Limb (tissue), 2 donors: ENCODE data around the gene SHANK2.

Source experiments
- DNase-seq, 2 donors: peaks; one replicate each; pipeline ENCODE4 v3.0.0-alpha.2; 2016; ENCODE audit errors: extremely low spot score in 2 of 2

The SHANK2 gene

GRCh38 chr11:71252269-71252769 lies at the start of gene SHANK2:
Gene SHANK2 (minus strand): TSS chr11:71252577. CDS start chr11:71147326, 105,251 bp downstream.
- DNase-seq, result no peak

- peak in 1 of 2 donors; percentile 23 for DNase-seq
Measured at GRCh38 chr11:71301858-71302533, 49.6 kb upstream of the SHANK2 start.

- peak in 1 of 2 donors; percentile 14 for DNase-seq
Measured at GRCh38 chr11:71301046-71301857, 48.9 kb upstream of the SHANK2 start.

GRCh38 chr11:71300187-71300586 lies 47.8 kb upstream of the SHANK2 start:
- peak in 1 of 2 donors; percentile 2 for DNase-seq

GRCh38 chr11:71298761-71299181 lies 46.4 kb upstream of the SHANK2 start:
- DNase-seq, result peak in 1 of 2 donors; percentile 14

GRCh38 chr11:71298016-71298550 lies 45.7 kb upstream of the SHANK2 start:
- peak in 1 of 2 donors; percentile 4 for DNase-seq

GRCh38 chr11:71294846-71295600 lies 42.6 kb upstream of the SHANK2 start:
- DNase-seq, result peak in 1 of 2 donors; percentile 2

- peak in 1 of 2 donors; percentile 12 for DNase-seq
Measured at GRCh38 chr11:71293961-71294782, 41.8 kb upstream of the SHANK2 start.

- DNase-seq, result peak in 1 of 2 donors; percentile 38
Measured at GRCh38 chr11:71286701-71287643, 34.6 kb upstream of the SHANK2 start.

- DNase-seq, result no peak
Measured at GRCh38 chr11:71285111-71285510, 32.7 kb upstream of the SHANK2 start.

- DNase-seq, result peak in 1 of 2 donors; percentile 45
Measured at GRCh38 chr11:71284525-71285092, 32.2 kb upstream of the SHANK2 start.

GRCh38 chr11:71283971-71284441 lies 31.6 kb upstream of the SHANK2 start:
- peak in 1 of 2 donors; percentile 48 for DNase-seq

GRCh38 chr11:71282581-71283351 lies 30.4 kb upstream of the SHANK2 start:
- DNase-seq, result peak in 1 of 2 donors; percentile 43

GRCh38 chr11:71281831-71282230 lies 29.5 kb upstream of the SHANK2 start:
- DNase-seq, result peak; percentile 53 to 61

GRCh38 chr11:71281204-71281603 lies 28.8 kb upstream of the SHANK2 start:
- peak in 1 of 2 donors; percentile 7 for DNase-seq

GRCh38 chr11:71279916-71280645 lies 27.7 kb upstream of the SHANK2 start:
- peak in 1 of 2 donors; percentile 19 for DNase-seq

GRCh38 chr11:71272161-71272560 lies 19.8 kb upstream of the SHANK2 start:
- peak in 1 of 2 donors; percentile 11 for DNase-seq
